ENCODE results near the gene C6orf141.

C6orf141 gene

GRCh38 chr6:49540614-49541013 lies 9.9 kb upstream of the C6orf141 start:
- no peak for DNase-seq

GRCh38 chr6:49541210-49541724 lies 9.2 kb upstream of the C6orf141 start:
- DNase-seq, result no peak

GRCh38 chr6:49541936-49542335 lies 8.5 kb upstream of the C6orf141 start:
- no peak for DNase-seq

- DNase-seq, result no peak
Measured at GRCh38 chr6:49543087-49543858, 7.2 kb upstream of the C6orf141 start.

- DNase-seq, result no peak
Measured at GRCh38 chr6:49546331-49546730, 4.1 kb upstream of the C6orf141 start.

- no peak for DNase-seq
Measured at GRCh38 chr6:49548613-49549304, 1.7 kb upstream of the C6orf141 start.

GRCh38 chr6:49549691-49550491 lies 577 bp upstream of the C6orf141 start:
- DNase-seq, result no peak

- DNase-seq, result no peak
Measured at GRCh38 chr6:49551078-49551865, 804 bp downstream of the C6orf141 start.

- DNase-seq, result no peak
Measured at GRCh38 chr6:49551866-49552129, 1.3 kb downstream of the C6orf141 start.

- DNase-seq, result no peak
Measured at GRCh38 chr6:49552596-49552995, 2.1 kb downstream of the C6orf141 start.

GRCh38 chr6:49553384-49553783 lies 2.9 kb downstream of the C6orf141 start:
- DNase-seq, result no peak

- no peak for DNase-seq
Measured at GRCh38 chr6:49555951-49556350, 5.5 kb downstream of the C6orf141 start.

GRCh38 chr6:49556429-49556837 lies 6.0 kb downstream of the C6orf141 start:
- DNase-seq, result no peak

- DNase-seq, result no peak
Measured at GRCh38 chr6:49557177-49557576, 6.7 kb downstream of the C6orf141 start.

- no peak for DNase-seq
Measured at GRCh38 chr6:49558238-49558637, 7.8 kb downstream of the C6orf141 start.

- no peak for DNase-seq
Measured at GRCh38 chr6:49563006-49563886, 12.8 kb downstream of the C6orf141 start.

- no peak for DNase-seq
Measured at GRCh38 chr6:49564552-49564951, 14.1 kb downstream of the C6orf141 start.

GRCh38 chr6:49565261-49565660 lies 14.8 kb downstream of the C6orf141 start:
- no peak for DNase-seq

GRCh38 chr6:49565855-49566254 lies 15.4 kb downstream of the C6orf141 start:
- no peak for DNase-seq

GRCh38 chr6:49570474-49571079 lies 20.1 kb downstream of the C6orf141 start:
- no peak for DNase-seq

- no peak for DNase-seq
Measured at GRCh38 chr6:49576618-49577017, 26.1 kb downstream of the C6orf141 start.
